Activated naive CD4-positive, alpha-beta T cell treated with anti-CD3 and anti-CD28 coated beads, Interleukin-2, amount 50 U/mL, for 16 hours (primary cell): ENCODE data around the gene HPGD.

ENCODE experiments used
- DNase-seq: peaks from one replicate; pipeline ENCODE4 v3.0.0-alpha.2; 2020

HPGD gene

DNA sequence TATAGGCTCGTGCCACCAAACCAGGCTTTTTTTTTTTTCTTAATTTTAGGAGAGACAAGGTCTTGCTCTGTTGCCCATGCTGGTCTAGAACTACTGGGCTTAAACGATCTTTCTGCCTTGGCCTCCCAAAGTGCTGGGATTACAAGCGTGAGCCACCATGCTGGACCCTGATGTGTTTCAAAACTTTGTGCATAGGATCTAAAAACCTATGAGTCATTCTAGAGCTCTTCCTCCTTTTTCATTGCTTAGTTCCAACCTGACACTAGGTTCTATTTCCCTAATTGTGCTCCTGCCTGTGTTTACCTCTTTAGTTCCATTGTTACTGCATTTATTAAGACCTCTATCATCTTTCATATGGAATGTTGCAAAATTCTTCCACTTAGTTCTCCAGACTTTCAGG lies 57.3 kb downstream of the HPGD start:
- no peak for DNase-seq

DNA sequence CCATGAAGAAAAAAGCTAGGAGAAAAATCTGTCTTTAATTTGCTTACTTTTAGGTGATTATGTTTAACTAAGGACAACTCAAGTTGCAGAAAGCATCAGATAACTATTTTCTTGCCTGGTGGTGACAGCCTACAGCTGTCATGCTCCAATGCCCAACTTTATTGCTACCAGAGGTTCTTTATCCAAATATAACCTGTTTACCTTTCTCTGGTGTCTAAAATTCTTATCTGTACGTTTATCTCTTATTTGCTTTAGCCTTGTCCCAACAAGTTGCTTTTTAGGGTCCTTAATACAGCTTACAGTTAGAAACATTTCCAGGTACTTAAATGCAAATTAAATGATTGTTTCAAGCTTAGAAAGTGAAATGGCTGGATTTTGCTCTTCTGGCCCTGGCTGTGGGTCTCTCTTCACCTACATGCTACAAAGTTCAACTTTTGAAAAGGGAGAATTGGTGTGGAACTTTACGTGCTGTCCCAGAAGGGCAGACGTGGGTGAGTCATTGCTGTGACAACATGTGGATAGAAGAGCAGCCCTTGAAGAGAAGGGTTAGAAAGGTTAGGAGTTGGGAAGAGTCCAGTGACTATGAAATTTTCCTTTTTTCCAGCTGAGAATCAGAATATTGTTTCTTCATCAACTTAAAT lies 60.7 kb downstream of the HPGD start:
- DNase-seq, result no peak

DNA sequence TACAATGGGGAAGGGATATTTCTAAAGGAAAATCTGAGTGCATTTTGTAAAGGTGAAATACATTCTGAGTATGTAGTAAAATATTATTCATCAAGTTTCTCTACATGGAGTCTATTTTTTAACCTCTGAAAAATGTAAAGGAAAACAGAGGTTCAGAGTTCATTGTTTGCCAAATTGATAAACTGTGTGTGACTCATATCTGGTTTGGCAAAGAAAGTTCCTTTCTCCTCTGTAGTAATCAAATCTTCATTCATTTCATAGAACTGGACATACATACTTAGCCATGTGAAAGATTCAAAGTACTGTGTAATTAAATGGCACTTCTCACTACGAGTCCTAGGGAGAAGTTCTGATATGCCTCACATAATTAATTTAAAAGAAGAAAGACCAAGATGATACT lies 61.6 kb downstream of the HPGD start:
- DNase-seq, result no peak

DNA sequence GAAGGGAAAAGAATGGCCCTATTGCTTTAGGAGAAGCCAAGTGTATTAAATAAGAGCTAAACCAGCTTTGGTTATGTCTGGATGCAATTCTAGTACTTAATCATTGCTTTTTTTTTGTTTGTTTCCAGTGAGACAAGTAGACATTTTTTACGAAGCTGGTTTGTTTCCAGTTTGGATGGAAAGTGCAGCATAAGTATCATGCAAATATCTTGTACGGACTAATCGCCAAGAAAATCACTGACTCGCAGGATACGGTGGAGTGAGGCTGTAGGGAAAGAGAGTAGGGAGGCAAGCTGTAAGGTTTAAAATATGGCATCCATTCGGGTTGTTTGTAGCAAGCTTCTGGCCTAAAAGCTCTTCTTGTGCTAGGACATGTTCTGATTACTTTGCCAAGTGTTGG lies 64.8 kb downstream of the HPGD start:
- no peak for DNase-seq

DNA sequence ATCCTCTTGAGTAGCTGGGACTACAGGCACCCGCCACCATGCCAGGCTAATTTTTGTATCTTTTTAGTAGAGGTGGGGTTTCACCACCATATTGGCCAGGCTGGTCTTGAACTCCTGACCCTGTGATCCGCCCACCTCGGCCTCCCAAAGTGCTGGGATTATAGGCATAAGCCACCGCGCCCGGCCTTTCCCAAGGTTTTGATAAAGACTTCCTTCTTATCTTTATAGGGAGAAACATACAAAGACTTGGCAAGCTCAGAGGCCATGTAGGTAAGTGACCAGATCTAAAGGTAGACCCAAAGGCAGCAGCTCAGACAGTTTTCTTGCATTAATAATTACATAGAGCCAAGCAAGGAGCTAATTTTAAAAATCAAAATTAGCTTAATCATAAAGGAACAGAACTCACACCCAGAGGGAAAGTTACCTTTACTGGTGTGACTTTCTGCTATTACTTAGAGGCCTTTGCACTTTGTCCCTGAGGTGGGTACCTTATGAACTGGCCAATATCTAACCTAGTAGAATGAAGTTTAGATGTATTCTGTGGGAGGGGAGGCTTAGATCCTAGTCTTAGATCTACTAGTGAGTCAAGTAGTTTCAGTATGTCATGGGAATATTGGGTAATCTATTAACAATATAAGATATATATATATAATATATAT lies 67.3 kb downstream of the HPGD start:
- no peak for DNase-seq

DNA sequence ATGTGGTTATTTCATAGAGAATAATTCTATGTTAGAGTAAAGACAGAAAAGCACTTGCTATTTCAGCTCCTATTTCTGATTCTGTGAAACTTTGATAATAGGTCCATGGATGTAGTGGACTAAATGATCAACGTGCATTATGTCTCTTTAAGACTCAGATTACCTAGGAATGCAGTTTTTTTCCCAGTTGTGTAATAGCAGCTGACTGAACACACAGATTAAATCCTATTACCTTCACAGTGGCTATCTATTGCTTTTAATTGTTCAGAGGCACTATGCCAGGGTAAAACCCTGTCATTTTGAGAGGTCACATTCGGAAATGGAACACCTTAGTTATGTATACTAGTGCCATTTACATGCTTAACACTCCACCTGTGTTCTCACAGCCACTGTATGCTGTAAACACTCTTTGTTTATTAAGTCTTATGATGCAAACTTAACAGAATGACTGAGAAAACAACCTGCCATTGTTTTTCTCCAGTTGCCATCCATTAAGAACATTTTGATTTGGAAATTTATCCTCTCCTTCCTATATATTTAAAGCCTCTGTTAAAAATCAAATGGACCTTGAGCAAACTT lies 70.5 kb downstream of the HPGD start:
- DNase-seq, result no peak

DNA sequence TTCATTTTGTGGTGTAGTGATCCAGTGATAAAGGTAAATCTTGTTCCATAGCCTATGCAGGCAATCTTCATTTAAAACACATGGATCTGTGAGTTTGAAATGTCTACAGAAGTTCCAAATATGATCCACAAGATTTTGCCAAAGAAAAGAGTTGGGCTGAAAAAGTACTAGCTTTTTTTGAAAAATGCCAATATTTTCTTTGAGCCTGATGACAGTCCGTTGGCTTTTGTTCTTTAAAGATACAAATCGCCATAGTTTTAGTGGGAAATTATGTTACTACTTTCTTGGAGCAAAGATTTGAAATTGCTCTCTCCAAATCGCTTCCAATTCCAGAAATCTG lies 71.5 kb downstream of the HPGD start:
- no peak for DNase-seq

DNA sequence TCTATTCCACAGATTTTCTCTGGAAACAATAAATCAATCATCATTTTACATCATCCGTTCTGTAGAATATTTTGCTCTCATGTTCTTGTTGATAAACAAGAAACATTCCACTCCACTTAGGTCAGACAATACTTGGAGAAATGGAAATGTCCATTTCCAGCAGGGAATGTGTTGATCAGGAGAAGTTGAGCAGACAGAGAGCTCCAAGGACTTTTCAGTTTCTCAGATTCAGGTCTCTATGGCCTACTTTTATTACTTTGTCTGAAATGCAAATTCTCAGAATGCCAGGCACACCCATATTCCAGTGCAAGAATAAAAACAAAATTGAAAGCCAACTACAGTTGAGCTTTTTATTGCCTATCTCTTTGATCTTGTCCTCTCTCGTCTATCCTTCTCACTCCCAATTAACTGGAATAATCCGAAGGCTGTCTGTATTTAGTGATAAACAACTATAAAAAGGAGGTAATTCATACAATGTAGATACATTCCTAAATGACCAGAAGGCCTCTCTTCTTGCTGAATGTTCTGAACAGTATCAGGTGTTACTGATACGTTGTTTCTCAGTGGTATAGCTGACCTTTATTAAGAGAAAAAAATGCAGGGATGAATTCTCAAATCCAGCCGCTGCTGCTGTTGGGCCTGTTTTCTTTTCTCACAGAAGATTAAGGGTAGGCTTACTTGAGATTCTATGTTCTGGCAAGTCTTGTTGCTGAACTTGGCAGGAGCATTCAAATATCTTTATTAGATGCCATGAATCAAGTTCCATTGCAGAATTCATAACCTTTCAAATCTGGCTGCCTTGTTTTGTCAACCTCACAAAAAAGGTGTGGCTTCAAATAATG lies 72.1 kb downstream of the HPGD start:
- no peak for DNase-seq

DNA sequence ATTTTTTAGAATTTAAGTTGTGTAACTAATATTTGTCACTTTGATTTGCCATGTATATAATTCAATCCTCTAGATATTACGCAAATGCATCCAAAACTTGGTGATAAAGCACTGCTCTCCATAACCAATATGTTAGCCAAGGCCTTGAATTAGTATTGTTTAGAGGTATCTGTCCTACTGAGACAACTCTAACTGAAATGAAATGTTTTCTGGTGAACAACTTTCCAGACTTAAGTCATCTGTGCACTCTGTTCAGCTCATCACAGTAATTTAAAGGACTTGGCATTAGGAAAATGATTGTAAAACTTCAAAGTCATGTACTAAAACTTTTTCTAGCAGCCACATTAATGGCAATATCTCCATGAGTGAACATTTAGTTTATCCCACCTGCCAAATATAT lies 73.1 kb downstream of the HPGD start:
- DNase-seq, result no peak

DNA sequence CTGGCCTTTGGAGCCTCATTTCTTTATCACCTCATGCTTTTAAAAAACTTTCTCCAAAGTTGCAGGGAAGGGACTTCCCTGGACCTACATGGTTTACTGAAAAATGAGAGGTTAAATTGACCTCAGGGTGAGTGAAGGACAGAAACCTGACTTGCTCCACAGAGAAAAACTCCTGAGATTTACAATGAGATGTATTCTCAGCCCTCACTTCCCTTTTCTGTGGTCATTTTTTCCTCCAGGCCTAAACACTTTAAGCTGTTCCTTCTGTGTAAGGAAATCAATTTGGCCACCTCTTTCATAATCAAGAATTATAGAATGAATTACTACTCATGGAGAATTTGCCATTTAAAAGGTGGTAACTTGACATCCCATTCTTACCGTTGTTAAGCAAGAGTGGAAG lies 77.9 kb downstream of the HPGD start:
- DNase-seq, result no peak
